ENCODE data around the gene CDSN. TPM values are rescaled to one million over a fixed set of nuclear protein-coding genes. Genes with fewer than 3 reads are reported as not detected.

CDSN gene
- polyA plus RNA-seq, 1 experiment = not detected

- ChIA-PET POLR2A (no interaction called here), CTCF (interaction anchor here (0.5 to 2.2 kb wide), 19 partner anchors 9 to 614 kb away, joined by 3 to 10 read pairs (median 3); partner anchors contain the start of genes PSORS1C2 and TCF19)
- DNase-seq (ENCODE audit: low read depth, low spot score) = no peak
- H3K9me3 ChIP-seq (ENCODE audit: control insufficient read depth, insufficient read depth, low read length) = no peaks in the 10 kb centered on the region; the same call in 1 of the 2 replicates
- no peak overlapping the region for H3K27ac ChIP-seq (ENCODE audit: low read depth, low read length)
- peak; percentile 88 for TF ChIP-seq CTCF (IDR thresholded peaks at IDR 0.05; ENCODE audit: low read depth, low read length)
- H3K4me3 ChIP-seq (ENCODE audit: low read depth, low read length) = no peak overlapping the region
- H3K27me3 ChIP-seq (ENCODE audit: control insufficient read depth, insufficient read depth, low read length) = peaks cover 13% of the 10 kb centered on the region
Observed at GRCh38 chr6:31128093-31128676, 7.9 kb upstream of the CDSN start.

GRCh38 chr6:31126396-31127175 lies 6.3 kb upstream of the CDSN start:
- no peaks in the 10 kb centered on the region; the same call in 1 of the 2 replicates for H3K9me3 ChIP-seq (ENCODE audit: control insufficient read depth, insufficient read depth, low read length)
- H3K27me3 ChIP-seq (ENCODE audit: control insufficient read depth, insufficient read depth, low read length) = peaks cover 13% of the 10 kb centered on the region
- H3K27ac ChIP-seq (ENCODE audit: low read depth, low read length) = no peak overlapping the region
- no peak for DNase-seq (ENCODE audit: low read depth, low spot score)
- ChIA-PET POLR2A (no interaction called here), CTCF (interaction anchor here (0.8 to 1.5 kb wide), 8 partner anchors 20 to 673 kb away, joined by 3 to 5 read pairs (median 4); partner anchors contain the start of gene VARS2)
- TF ChIP-seq CTCF (IDR thresholded peaks at IDR 0.05; ENCODE audit: low read depth, low read length) = no peak
- H3K4me3 ChIP-seq (ENCODE audit: low read depth, low read length) = no peak overlapping the region

GRCh38 chr6:31125586-31126363 lies 5.5 kb upstream of the CDSN start:
- POLR2A ChIA-PET = no interaction called here
- H3K27me3 ChIP-seq (ENCODE audit: control insufficient read depth, insufficient read depth, low read length) = peaks cover 13% of the 10 kb centered on the region
- no peak for TF ChIP-seq CTCF (IDR thresholded peaks at IDR 0.05; ENCODE audit: low read depth, low read length)
- H3K27ac ChIP-seq (ENCODE audit: low read depth, low read length) = no peak overlapping the region
- DNase-seq (ENCODE audit: low read depth, low spot score) = no peak
- no peak overlapping the region for H3K4me3 ChIP-seq (ENCODE audit: low read depth, low read length)
- no peaks in the 10 kb centered on the region; the same call in 1 of the 2 replicates for H3K9me3 ChIP-seq (ENCODE audit: control insufficient read depth, insufficient read depth, low read length)
- CTCF ChIA-PET = interaction anchor here (1.1 to 1.5 kb wide), 5 partner anchors 39 to 297 kb away, joined by 3 to 5 read pairs (median 4); partner anchors contain the start of gene VARS2

GRCh38 chr6:31125162-31125561 lies 4.9 kb upstream of the CDSN start:
- CTCF ChIA-PET = interaction anchor here (0.9 to 2.0 kb wide), 2 partner anchors 211 to 241 kb away, joined by 3 to 5 read pairs; partner anchors contain the start of gene VARS2
- Histone ChIP-seq H3K27ac (ENCODE audit: low read depth, low read length) (no peak overlapping the region), H3K9me3 (ENCODE audit: control insufficient read depth, insufficient read depth, low read length) (no peaks in the 10 kb centered on the region; the same call in 1 of the 2 replicates), H3K27me3 (ENCODE audit: control insufficient read depth, insufficient read depth, low read length) (peaks cover 13% of the 10 kb centered on the region), H3K4me3 (ENCODE audit: low read depth, low read length) (no peak overlapping the region)
- no peak for DNase-seq (ENCODE audit: low read depth, low spot score)
- POLR2A ChIA-PET = interaction anchor here (0.5 kb wide), 1 partner anchor 517 kb away, joined by 5 read pairs; no protein-coding TSS in a partner anchor
- TF ChIP-seq CTCF (IDR thresholded peaks at IDR 0.05; ENCODE audit: low read depth, low read length) = no peak

Measured in AG04450 (cell line).